ENCODE results near the gene MEIS2.

Gene MEIS2

GRCh38 chr15:36880224-36880912, 220.0 kb downstream of the MEIS2 start:
- no peak for DNase-seq (ENCODE audit: low read depth in 1 of 2, low spot score in 1 of 2)

GRCh38 chr15:36879568-36880222, 220.7 kb downstream of the MEIS2 start:
- no peak for DNase-seq (ENCODE audit: low read depth in 1 of 2, low spot score in 1 of 2)

DNA sequence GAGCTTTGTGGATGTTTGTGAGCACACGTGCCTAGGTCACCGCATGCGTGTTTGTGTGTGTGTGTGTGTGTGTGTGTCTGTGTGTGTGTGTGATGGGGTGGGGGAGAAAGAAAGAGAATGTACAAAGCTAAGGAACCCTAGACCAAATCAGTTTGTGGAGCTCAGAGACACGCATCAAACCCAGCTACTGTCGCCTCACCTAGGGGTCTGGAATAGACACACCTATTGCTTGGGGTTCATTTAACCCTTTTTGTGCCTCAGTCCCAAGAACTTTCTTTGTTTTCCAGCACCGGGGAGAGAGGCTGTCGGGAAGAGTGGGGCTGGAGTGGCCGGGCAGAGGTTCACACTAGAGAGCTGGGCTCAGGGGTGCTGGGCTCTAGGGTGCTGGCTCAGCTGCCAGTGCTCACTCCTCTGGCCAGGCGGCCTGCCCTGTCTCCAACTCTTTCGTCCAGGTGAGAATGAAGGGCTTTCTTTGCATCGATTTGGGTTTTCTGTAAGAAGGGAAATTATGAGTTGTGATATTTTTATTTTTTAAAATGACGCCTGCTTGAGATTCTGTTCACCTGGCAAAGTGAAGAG, 221.6 kb downstream of the MEIS2 start:
- no peak for DNase-seq (ENCODE audit: low read depth in 1 of 2, low spot score in 1 of 2)

DNA sequence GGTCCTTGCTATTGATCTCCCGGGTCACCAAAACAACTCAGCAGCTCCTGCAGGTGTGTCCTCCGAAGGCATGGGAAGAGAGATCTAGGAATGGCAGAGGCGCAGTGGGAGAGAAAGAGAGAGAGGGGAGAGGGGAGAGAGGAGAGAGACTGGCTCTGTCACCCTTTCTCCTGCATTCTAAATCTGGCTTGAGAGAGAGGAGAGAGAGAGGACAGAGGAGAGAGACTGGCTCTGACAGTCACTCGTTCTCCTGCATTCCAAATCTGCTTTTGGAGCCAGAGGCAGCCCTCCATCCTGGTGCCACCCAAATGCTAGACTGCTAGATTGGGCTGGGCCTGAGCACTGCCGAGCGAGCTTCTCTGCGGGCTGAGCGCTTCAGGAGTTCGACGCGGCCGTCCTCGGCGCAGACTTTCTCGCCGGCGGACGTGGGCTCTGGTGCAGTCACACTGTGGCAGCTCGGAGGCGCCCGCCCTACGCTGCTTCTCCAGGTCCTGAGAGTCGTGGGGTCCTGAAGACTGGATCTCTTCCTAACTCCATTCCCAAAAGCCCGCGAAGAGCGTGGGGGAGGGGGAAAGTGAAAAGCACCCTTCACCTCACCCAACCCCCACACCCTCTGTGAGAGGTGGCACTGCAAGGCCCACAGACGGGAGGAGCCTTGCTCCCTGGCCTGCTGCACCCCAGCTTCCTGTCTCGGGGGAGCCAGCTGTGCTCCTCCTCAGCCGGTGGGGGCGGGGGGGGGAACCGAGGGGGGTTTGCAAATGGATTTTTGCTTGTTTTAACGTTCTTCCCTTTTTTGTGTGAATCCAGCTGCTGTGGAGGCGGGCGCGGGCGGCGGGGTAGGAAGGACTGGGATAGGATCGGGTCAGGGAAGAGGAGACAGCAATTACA, 222.3 kb downstream of the MEIS2 start:
- no peak for DNase-seq (ENCODE audit: low read depth in 1 of 2, low spot score in 1 of 2)

- no peak for DNase-seq (ENCODE audit: low read depth in 1 of 2, low spot score in 1 of 2)
These were observed 223.1 kb downstream of the MEIS2 start for GRCh38 chr15:36877294-36877693.

GRCh38 chr15:36875740-36876334, 224.5 kb downstream of the MEIS2 start:
- no peak for DNase-seq (ENCODE audit: low read depth in 1 of 2, low spot score in 1 of 2)

- no peak for DNase-seq (ENCODE audit: low read depth in 1 of 2, low spot score in 1 of 2)
These were observed 225.4 kb downstream of the MEIS2 start for GRCh38 chr15:36874930-36875329.

DNA sequence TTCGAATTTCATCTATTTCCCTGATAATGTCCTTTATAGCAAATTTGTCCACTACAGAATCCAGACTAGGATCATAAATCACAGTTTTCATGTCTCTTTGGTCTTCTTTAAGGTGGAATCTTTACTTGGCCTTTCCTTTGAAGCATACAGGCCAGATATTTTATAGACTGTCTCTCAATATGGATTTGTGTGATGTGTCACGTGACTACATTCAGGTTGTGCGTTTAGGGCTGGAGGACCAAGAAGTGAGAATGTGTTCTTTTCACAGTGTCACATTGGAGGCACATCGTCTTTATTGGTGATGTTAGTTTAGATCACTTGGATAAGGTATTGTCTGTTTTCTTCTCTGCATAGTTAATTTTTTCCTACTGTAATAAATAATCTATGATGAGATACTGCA, 232.9 kb downstream of the MEIS2 start:
- no peak for DNase-seq (ENCODE audit: low read depth in 1 of 2, low spot score in 1 of 2)

DNA sequence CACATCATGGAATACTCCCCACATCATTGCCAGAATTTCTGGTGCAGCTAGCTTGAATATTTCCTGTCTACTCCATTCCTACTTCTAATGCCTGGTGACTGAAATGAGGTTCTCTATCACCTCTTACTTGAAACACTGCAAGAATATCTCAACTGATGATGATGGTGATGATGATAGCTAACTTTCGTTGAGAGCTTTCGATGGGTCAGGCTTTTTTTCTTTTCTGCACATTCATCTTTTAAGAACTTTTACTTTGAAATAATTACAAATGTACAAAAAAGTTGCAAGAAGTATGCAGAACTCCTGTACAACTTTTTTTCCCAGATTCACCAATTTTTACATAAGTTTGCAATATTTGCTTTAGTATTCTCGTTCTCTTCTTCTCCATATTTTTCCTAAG, 233.5 kb downstream of the MEIS2 start:
- no peak for DNase-seq (ENCODE audit: low read depth in 1 of 2, low spot score in 1 of 2)

DNA sequence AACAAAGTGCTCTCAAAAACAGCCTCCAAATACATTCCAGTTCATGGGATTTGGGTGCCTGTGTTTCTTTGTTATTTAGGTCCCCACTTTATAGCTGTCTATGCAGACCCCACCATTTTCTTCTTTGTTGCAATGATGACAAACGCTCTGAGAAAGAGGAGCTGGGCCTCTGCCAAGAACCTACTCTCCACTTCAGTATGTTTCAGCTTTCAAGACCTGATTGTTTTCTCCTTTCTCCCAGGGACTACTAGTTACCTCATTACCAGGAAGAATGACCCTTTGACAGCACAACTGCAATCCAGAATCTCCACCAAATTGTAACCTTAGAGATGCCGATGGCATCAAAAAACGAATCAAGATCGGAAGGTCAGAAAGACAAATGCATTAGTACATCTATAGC, 236.8 kb downstream of the MEIS2 start:
- DNase-seq (ENCODE audit: low read depth in 1 of 2, low spot score in 1 of 2) = no peak

GRCh38 chr15:36860792-36861191, 239.6 kb downstream of the MEIS2 start:
- DNase-seq (ENCODE audit: low read depth in 1 of 2, low spot score in 1 of 2) = no peak

DNA sequence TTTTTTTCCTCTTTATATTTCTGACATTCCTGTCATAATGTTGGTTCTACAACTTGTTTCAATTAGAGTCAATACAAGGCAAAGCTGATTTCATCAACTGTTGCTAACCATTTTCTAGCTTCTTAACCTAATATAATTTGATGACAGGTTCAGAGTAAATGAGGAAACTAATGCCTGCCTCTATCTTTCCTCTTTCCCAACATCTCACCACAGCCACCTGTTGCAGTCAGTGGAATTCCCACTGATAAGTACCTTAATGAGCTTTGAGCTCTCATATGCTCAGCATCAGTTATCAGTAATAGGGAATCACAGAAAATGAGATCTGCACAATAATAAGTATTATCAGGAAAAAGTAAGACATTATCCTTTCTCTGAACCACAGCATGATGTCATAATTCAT, 241.9 kb downstream of the MEIS2 start:
- no peak for DNase-seq (ENCODE audit: low read depth in 1 of 2, low spot score in 1 of 2)

- DNase-seq (ENCODE audit: low read depth in 1 of 2, low spot score in 1 of 2) = no peak
These were observed 243.9 kb downstream of the MEIS2 start for GRCh38 chr15:36856339-36856973.

DNA sequence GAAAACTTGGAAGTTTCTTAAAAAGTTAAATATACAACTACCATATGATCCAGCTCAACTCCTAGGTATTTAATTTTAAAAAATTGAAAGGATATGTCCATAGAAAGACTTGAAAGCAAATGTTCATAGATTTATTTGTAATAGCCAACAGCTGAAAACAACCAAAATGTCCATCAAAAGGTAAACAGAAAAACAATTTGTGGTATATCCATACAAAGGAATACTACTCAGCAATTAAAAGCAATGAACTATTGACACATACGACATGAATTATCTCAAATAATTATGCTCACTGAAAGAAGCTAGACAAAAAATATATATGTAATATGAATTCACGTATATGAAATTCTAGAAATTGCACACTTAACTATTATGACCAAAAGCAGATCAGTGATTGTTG, 249.5 kb downstream of the MEIS2 start:
- no peak for DNase-seq (ENCODE audit: low read depth in 1 of 2, low spot score in 1 of 2)

- no peak for DNase-seq (ENCODE audit: low read depth in 1 of 2, low spot score in 1 of 2)
These were observed 255.1 kb downstream of the MEIS2 start for GRCh38 chr15:36845270-36845669.

DNA sequence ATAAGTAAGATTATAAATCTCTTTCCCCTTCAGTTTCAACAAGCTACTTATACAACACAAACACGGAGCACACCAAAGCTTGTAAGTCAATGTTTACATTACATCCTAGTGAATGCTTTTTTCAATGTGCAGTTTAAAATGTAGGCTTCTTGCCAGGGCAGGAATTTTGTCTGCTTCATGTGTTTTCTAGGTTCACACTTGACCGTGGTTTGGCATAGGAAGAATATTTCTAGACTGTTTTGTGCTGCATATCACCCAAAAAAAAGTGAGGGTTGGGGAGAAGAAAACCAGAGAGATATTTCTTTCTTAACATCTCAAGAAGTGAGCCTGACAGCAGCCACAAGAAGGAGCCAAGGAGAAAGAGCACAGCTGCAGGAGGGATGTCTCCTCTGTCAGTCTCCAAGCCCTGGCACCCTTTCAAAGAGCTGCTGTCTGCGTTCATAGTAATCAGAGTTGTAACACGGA, 255.8 kb downstream of the MEIS2 start:
- no peak for DNase-seq (ENCODE audit: low read depth in 1 of 2, low spot score in 1 of 2)

DNA sequence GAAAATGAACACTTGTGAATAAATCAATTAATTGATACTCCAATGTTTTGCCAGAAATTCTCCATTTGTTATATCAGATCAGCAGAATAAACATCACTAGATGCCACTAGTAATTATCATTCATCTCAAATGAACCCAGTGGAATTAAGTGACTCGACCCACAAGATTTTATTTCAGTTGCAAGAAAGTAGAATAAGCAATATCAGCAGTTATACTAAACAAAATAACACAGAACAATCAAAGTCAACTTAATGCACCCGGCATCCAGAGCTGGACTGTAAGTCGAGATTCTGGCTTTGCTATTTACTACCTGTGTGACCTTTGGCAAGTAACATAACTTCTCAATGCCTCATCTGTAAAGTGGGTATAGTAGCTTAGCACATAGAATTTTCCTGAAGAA, 256.5 kb downstream of the MEIS2 start:
- no peak for DNase-seq (ENCODE audit: low read depth in 1 of 2, low spot score in 1 of 2)

GRCh38 chr15:36841193-36841592, 259.2 kb downstream of the MEIS2 start:
- DNase-seq (ENCODE audit: low read depth in 1 of 2, low spot score in 1 of 2) = no peak

Data from stimulated activated CD4-positive, alpha-beta T cell treated with anti-CD3 and anti-CD28 coated beads, Interleukin-15, amount 100 ng/mL, for 1 hour (primary cell).